Left lung (tissue), 10 donors: ENCODE measurements around the gene GCHFR. TPM values are rescaled to one million over a fixed set of nuclear protein-coding genes. Genes with fewer than 3 reads are reported as not detected.
A peak's percentile ranks its signal among the peaks of the same experiment; 100 is the strongest.

Experiments
- ATAC-seq: fragments of 200-7000 bp; cut with Tn5 transposase; one replicate; pipeline ENCODE4 v1.9.1; 2020; ENCODE audit warnings: moderate library complexity
- DNase-seq, 4 donors: peaks; one replicate each; pipeline ENCODE4 v3.0.0-alpha.2; 2013 to 2020
- H3K27ac ChIP-seq, 2 donors: fragments of 200-600 bp; sonication (generic) in 1 of 2; one replicate each; pipeline versions ENCODE4 v1.5.0 to v1.8.0; 2020 to 2021
- H3K27me3 ChIP-seq, 2 donors: fragments of 200-600 bp; sonication (generic) in 1 of 2; one replicate each; pipeline versions ENCODE4 v1.5.0 to v1.8.0; 2020 to 2021
- H3K36me3 ChIP-seq, 2 donors: fragments of 200-600 bp; sonication (generic) in 1 of 2; one replicate each; pipeline versions ENCODE4 v1.5.0 to v1.8.0; 2020 to 2021
- H3K4me1 ChIP-seq, 2 donors: fragments of 200-600 bp; one replicate each; pipeline ENCODE4 v1.8.0; 2021
- H3K4me3 ChIP-seq, 2 donors: fragments of 200-600 bp; sonication (generic) in 1 of 2; one replicate each; pipeline versions ENCODE4 v1.5.0 to v1.8.0; 2020 to 2021; ENCODE audit warnings: mild to moderate bottlenecking in 1 of 2
- H3K9me3 ChIP-seq, 2 donors: fragments of 200-600 bp; sonication (generic) in 1 of 2; one replicate each; pipeline versions ENCODE4 v1.5.0 to v1.8.0; 2020 to 2021
- intact Hi-C, 2 donors: fragments of 100-400 bp; cut with DNase I; formaldehyde crosslinking; loops; one replicate each; pipeline versions ENCODE4 v1.11.2 to v1.14.2; 2022
- polyA plus RNA-seq, 6 donors: library from polyadenylated mRNA; unstranded; fragments of 120-200 nt; gene quantifications; one replicate each; pipeline ENCODE4 v1.2.1, GENCODE V29; 2013; ENCODE audit not compliant: insufficient read length in 6 of 6
- total RNA-seq, 2 donors: library from RNA; stranded (reverse); fragmentation: NEBNext Ultra II Directional; extraction: Animal tissue kit (Norgen Biotek cat#: 25700); gene quantifications; one replicate each; pipeline ENCODE4 v1.2.1, GENCODE V29; 2021
- TF ChIP-seq, protein P1 (sequence below), 2 donors: fragments of 200-600 bp; sonication (generic) in 1 of 2; IDR thresholded peaks; one replicate each; pipeline versions ENCODE4 v1.5.0 to v1.8.0; 2021; ENCODE audit warnings: antibody characterized with exemption in 2 of 2
- donor health status: DM: no; HTN: yes; CAD: no.
- donor health status: DM: no; HTN: no; CAD: no.

Gene GCHFR
- total and polyA plus RNA-seq, 8 donors, result 12.7 to 61.5 (median 16.5) TPM

DNA sequence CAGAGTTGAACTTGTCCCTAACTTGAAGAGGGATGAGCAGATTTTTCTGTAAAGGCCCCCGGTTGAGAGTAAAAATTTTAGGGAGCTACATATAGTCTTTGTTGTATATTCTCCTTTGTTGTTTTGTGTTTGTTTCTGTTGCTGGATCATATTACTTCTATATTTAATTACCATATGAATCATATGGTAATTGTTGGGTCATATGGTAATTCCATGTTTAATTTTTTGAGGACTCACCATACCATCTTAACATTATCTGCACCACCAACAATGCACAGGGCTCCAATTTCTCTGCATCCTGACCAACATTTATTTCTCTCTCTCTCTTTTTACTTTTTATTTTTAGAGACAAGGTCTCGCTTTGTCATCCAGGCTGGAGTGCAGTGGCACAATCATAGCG, 35.7 kb downstream of the GCHFR start:
- H3K27ac ChIP-seq, result no peak overlapping the region
- intact Hi-C loops, result no loop called here
- no peak overlapping the region for H3K4me3 ChIP-seq
- TF ChIP-seq, protein P1, sequence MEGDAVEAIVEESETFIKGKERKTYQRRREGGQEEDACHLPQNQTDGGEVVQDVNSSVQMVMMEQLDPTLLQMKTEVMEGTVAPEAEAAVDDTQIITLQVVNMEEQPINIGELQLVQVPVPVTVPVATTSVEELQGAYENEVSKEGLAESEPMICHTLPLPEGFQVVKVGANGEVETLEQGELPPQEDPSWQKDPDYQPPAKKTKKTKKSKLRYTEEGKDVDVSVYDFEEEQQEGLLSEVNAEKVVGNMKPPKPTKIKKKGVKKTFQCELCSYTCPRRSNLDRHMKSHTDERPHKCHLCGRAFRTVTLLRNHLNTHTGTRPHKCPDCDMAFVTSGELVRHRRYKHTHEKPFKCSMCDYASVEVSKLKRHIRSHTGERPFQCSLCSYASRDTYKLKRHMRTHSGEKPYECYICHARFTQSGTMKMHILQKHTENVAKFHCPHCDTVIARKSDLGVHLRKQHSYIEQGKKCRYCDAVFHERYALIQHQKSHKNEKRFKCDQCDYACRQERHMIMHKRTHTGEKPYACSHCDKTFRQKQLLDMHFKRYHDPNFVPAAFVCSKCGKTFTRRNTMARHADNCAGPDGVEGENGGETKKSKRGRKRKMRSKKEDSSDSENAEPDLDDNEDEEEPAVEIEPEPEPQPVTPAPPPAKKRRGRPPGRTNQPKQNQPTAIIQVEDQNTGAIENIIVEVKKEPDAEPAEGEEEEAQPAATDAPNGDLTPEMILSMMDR (IDR thresholded peaks at IDR 0.05), result no peak
- ATAC-seq (no peak), DNase-seq (no peak)
- H3K27me3 ChIP-seq, result no peaks in the 10 kb centered on the region
- H3K4me1 ChIP-seq, result peaks cover 3 to 35% of the 10 kb centered on the region in 2 donors
- H3K36me3 ChIP-seq, result peaks cover 0 to 13% of the 10 kb centered on the region in 2 donors
- no peaks in the 10 kb centered on the region for H3K9me3 ChIP-seq

DNA sequence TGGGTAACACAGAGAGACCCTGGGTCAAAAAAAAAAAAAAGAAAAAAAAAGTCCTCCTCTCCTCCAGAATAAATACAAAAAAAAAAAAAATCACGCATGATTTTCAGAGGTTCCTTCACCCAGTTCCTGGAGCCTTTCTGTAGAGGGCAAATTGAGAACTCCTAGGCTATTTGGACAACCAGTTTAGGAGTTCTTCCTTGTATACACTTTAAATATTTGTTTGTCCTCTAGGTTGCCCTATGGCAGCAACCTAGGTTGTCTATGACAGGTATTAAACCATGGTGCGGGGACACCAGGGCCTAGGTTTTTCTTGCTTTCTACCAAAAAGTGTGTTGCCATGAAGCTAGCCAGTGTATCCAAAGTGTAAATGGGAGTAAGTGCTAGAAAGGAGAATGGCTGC, 39.2 kb downstream of the GCHFR start:
- Histone ChIP-seq H3K4me1 (peaks cover 9 to 32% of the 10 kb centered on the region in 2 donors), H3K27me3 (no peaks in the 10 kb centered on the region), H3K27ac (no peak overlapping the region), H3K4me3 (no peak overlapping the region), H3K36me3 (peaks cover 0 to 13% of the 10 kb centered on the region in 2 donors), H3K9me3 (no peaks in the 10 kb centered on the region)
- intact Hi-C loops, result no loop called here
- TF ChIP-seq, protein P1 (IDR thresholded peaks at IDR 0.05), result no peak
- DNase-seq, result no peak
- ATAC-seq, result no peak

DNA sequence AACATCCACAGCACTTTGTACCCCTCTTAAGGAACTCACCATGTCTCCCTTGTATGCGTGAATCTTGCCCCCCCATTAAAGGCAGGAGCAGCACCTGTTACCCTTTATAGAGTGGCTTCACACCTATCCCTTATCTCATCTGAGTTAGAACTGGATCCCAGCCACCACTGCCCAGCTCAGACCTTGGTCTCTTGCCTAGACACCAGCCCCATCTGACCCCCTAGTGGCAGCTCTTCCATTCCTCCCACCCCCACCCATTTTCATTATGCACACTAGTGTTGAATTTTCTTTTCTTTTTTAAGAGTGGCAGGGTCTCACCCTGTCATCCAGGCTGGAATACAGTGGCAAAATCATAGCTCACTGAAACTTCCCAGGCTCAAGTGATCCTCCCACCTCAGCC, 39.8 kb downstream of the GCHFR start:
- intact Hi-C loops, result no loop called here
- TF ChIP-seq, protein P1 (IDR thresholded peaks at IDR 0.05), result no peak
- Histone ChIP-seq H3K4me1 (peaks cover 10 to 36% of the 10 kb centered on the region in 2 donors), H3K27me3 (no peaks in the 10 kb centered on the region), H3K4me3 (no peak overlapping the region), H3K27ac (no peak overlapping the region), H3K36me3 (peaks cover 0 to 9% of the 10 kb centered on the region in 2 donors), H3K9me3 (no peaks in the 10 kb centered on the region)
- ATAC-seq (no peak), DNase-seq (peak in 1 of 4 donors; percentile 12)

DNA sequence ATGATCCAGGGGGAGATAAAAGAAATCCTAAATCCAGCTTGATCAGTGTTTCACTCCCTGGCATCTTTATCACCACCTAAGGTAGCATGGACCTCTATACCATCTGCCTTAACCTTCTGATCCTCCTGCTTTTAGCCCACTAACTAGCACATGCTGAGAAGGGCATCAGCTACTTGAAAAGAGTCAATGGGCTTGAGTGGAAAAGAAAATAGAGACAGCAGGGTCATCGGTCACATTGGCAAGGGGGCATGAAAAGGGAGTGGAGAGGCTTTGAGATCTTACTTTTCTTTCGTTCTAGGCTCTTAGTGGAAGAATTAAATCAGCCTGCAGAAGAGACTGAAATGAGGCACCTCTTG, 42.8 kb downstream of the GCHFR start:
- no peak for DNase-seq
- no peaks in the 10 kb centered on the region for H3K27me3 ChIP-seq
- peaks cover 10 to 38% of the 10 kb centered on the region in 2 donors for H3K4me1 ChIP-seq
- peaks cover 0 to 24% of the 10 kb centered on the region in 2 donors for H3K36me3 ChIP-seq
- intact Hi-C loops, result no loop called here
- H3K4me3 ChIP-seq, result peak overlapping the region; percentile 71 to 97
- TF ChIP-seq, protein P1 (IDR thresholded peaks at IDR 0.05), result no peak
- ATAC-seq, result no peak
- H3K27ac ChIP-seq, result peak overlapping the region; percentile 93 to 94
- no peaks in the 10 kb centered on the region for H3K9me3 ChIP-seq

DNA sequence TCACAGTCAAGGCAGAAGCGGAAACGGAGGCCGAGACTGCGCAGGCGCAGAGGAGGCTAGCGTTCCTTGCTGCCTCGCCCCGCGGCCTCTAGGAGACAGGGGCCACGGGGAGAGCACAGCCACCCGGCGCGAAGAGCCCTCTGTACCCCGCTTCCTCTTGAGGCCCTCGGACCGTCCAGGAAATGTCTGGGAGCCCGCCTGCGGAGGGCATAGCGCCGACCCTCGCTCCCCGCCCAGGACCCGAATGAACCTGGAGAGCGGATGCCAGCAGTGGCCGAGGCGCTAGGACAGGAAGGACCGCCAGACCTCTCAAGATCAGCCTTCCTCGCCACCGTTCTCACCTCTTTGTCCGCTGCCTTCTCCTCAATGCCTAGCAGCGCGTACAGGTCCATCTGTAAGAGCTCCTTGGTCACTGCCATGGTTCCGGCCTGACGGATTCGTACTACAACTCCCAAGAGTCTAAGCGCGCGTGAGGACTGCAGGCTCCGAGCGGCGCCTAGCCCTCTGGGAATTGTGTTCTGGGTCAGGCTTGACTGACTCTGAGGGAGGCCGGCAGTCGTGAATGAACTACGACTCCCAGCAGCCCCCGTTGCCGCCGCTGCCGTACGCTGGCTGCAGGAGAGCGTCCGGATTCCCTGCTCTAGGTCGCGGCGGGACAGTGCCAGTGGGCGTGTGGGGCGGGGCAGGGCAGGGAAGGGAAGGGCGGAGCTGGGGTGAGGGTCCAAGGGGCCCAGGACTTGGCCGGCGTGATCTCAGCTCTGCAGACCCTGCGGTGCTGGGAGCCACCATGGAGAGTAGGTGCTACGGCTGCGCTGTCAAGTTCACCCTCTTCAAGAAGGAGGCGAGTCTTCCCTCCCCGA, 43.4 kb downstream of the GCHFR start, which contains the start of the genes DNAJC17 and ZFYVE19:
DNAJC17 (minus strand) TSS at position 446 of the 860 bp plus-strand sequence; CDS start at position 419, 27 bp downstream.
ZFYVE19 (plus strand) TSS at position 62 of the 860 bp plus-strand sequence; CDS start at position 563, 501 bp downstream.
- Histone ChIP-seq H3K36me3 (peaks cover 0 to 30% of the 10 kb centered on the region in 2 donors), H3K27me3 (no peaks in the 10 kb centered on the region), H3K4me3 (peak within 1 kb of the TSS; percentile 71 to 97), H3K9me3 (no peaks in the 10 kb centered on the region), H3K27ac (peak within 1 kb of the TSS; percentile 93 to 94), H3K4me1 (peaks cover 10 to 38% of the 10 kb centered on the region in 2 donors)
- TF ChIP-seq, protein P1 (IDR thresholded peaks at IDR 0.05), result peak in 1 of 2 donors; percentile 7
- intact Hi-C loops, result no loop called here
- peak; percentile 99 for ATAC-seq
- DNase-seq, result peak; percentile 95 to 99 (median 98)
